GM12878 (cell line): ENCODE results near the gene CNTN6. TPM values are rescaled to one million over a fixed set of nuclear protein-coding genes. Genes with fewer than 3 reads are reported as not detected.

Source experiments
- ATAC-seq: fragments of 200-7000 bp; cut with Tn5 transposase; 3 replicates; pipeline ENCODE4 v1.9.1; 2020; ENCODE audit warnings: mild to moderate bottlenecking, moderate library complexity
- Bru-seq: library from RNA; stranded (reverse); fragments of 400-500 nt; gene quantifications from one replicate; lab custom pipeline; 2021; lab: Mats Ljungman, UMichigan
- BruChase-seq, 2 experiments: library from RNA; stranded (reverse); fragments of 400-500 nt; gene quantifications; one replicate each; lab custom pipeline; 2021; lab: Mats Ljungman, UMichigan
- BruUV-seq: library from RNA; stranded (reverse); fragments of 400-500 nt; replicated peaks from 2 replicates; lab custom pipeline; 2021; lab: Mats Ljungman, UMichigan
- CTCF ChIA-PET: fragments of 300-600 bp; sonication (Branson Sonifier 250); formaldehyde crosslinking; extraction: SDS; loops from one replicate; lab custom pipeline; 2021; ENCODE audit warnings: inconsistent platforms; lab: Yijun Ruan, JAX
- POLR2A ChIA-PET: fragments of 350-600 bp; formaldehyde crosslinking; extraction: SDS; loops from one replicate; lab custom pipeline; 2021; ENCODE audit warnings: inconsistent platforms; lab: Charles Lee
- RAD21 ChIA-PET: fragments of 300-600 bp; sonication (Branson Sonifier 250); formaldehyde crosslinking; loops from one replicate; lab custom pipeline; 2023; ENCODE audit warnings: antibody characterized with exemption; ENCODE audit not compliant: unreplicated experiment; lab: Charles Lee
- SMC1A ChIA-PET: fragments of 300-600 bp; sonication (Branson Sonifier 250); formaldehyde crosslinking; loops from one replicate; lab custom pipeline; 2023; ENCODE audit not compliant: unreplicated experiment, uncharacterized antibody; lab: Charles Lee
- DNase-seq: peaks from one replicate; pipeline ENCODE4 v3.0.0-alpha.2; 2011; ENCODE audit warnings: low read depth, low spot score
- FAIRE-seq: peaks from 3 replicates; lab custom pipeline; 2011; peaks lifted over from hg19 to GRCh38; lab: Jason Lieb, UNC
- H2AFZ ChIP-seq: 2 replicates; pipeline ENCODE4 v1.6.0; 2011; ENCODE audit warnings: low read depth, low read length, control low read depth; ENCODE audit not compliant: control insufficient read depth
- H3K27ac ChIP-seq: 2 replicates; pipeline ENCODE4 v1.5.1; 2011; ENCODE audit warnings: control low read depth; ENCODE audit not compliant: control insufficient read depth, insufficient read depth
- H3K27me3 ChIP-seq, 2 experiments: replicated peaks in 1 of 2; 2 replicates each; pipeline versions ENCODE4 v1.6.0 to v1.6.1; 2011; ENCODE audit warnings: low read length in 1 of 2; ENCODE audit not compliant: control insufficient read depth in 2 of 2, insufficient read depth in 2 of 2
- H3K36me3 ChIP-seq, 2 experiments: 2 replicates each; pipeline ENCODE4 v1.5.1; 2011; ENCODE audit warnings: low read length in 1 of 2; ENCODE audit not compliant: control insufficient read depth in 2 of 2, insufficient read depth in 2 of 2
- H3K4me1 ChIP-seq: 2 replicates; pipeline ENCODE4 v1.6.1; 2011; ENCODE audit warnings: mild to moderate bottlenecking, low read length, moderate library complexity, mixed read lengths; ENCODE audit not compliant: control insufficient read depth, insufficient read depth
- H3K4me2 ChIP-seq: 2 replicates; pipeline ENCODE4 v1.6.0; 2011; ENCODE audit warnings: control low read depth; ENCODE audit not compliant: control insufficient read depth, insufficient read depth
- H3K4me3 ChIP-seq: fragments of 200-600 bp; sonication (generic); 2 replicates; pipeline ENCODE4 v1.5.1; 2016
- H3K79me2 ChIP-seq: 2 replicates; pipeline ENCODE4 v1.6.0; 2011; ENCODE audit warnings: low read length; ENCODE audit not compliant: control insufficient read depth, insufficient read depth
- H3K9ac ChIP-seq: 2 replicates; pipeline ENCODE4 v1.8.0; 2011; ENCODE audit warnings: low read length, control low read depth, mixed read lengths; ENCODE audit not compliant: control insufficient read depth, insufficient read depth
- H3K9me3 ChIP-seq: replicated peaks from 3 replicates; pipeline ENCODE4 v1.5.1; 2011; ENCODE audit warnings: mild to moderate bottlenecking, low read length; ENCODE audit not compliant: control insufficient read depth, insufficient read depth
- H4K20me1 ChIP-seq: 2 replicates; pipeline ENCODE4 v1.6.0; 2011; ENCODE audit not compliant: control insufficient read depth, insufficient read depth
- CEBPB ChIP-seq, 2 experiments: fragments of 150-350 bp in 1 of 2; IDR thresholded peaks; 2 replicates each; pipeline ENCODE4 v1.6.1; 2012 to 2014; ENCODE audit warnings: low read depth in 2 of 2, low read length in 2 of 2, borderline replicate concordance in 1 of 2, inconsistent platforms in 1 of 2
- NKRF ChIP-seq: fragments of 450-650 bp; conservative IDR thresholded peaks from 2 replicates; pipeline ENCODE4 v1.6.1; 2017; ENCODE audit warnings: mild to moderate bottlenecking, moderate library complexity
- TARDBP ChIP-seq: IDR thresholded peaks from 2 replicates; pipeline ENCODE4 v1.6.1; 2016; ENCODE audit warnings: borderline replicate concordance
- YBX1 ChIP-seq: fragments of 450-650 bp; IDR thresholded peaks from 2 replicates; pipeline ENCODE4 v1.6.1; 2016; ENCODE audit warnings: antibody characterized with exemption
- YY1 ChIP-seq: IDR thresholded peaks from 2 replicates; pipeline ENCODE4 v1.6.1; 2011; ENCODE audit warnings: low read depth, mild to moderate bottlenecking, low read length
- ZBTB33 ChIP-seq: fragments of 450-650 bp; IDR thresholded peaks from 2 replicates; pipeline ENCODE4 v1.6.1; 2017; ENCODE audit warnings: mild to moderate bottlenecking
- ZBTB4 ChIP-seq: fragments of 450-650 bp; formaldehyde crosslinking; IDR thresholded peaks from 2 replicates; pipeline ENCODE4 v1.4.0; 2022; ENCODE audit warnings: mild to moderate bottlenecking, moderate library complexity
- ZNF687 ChIP-seq: fragments of 450-650 bp; IDR thresholded peaks from 2 replicates; pipeline ENCODE4 v1.6.1; 2017; ENCODE audit warnings: mild to moderate bottlenecking, moderate library complexity
- WGBS: methylation state at CpG from one replicate; pipeline ENCODE4 v1.1.6; 2016; ENCODE audit warnings: low lambda C conversion rate; ENCODE audit not compliant: insufficient replicate concordance, insufficient coverage; ENCODE audit errors: missing lambda C conversion rate; 5-methylcytosine and 5-hydroxymethylcytosine counted together
- in situ Hi-C: fragments of 300-500 bp; cut with MboI; formaldehyde crosslinking; loops from 9 replicates; pipeline ENCODE4 v1.14.3; 2018; ENCODE audit warnings: mixed read lengths
- intact Hi-C: fragments of 100-400 bp; cut with micrococcal nuclease; formaldehyde crosslinking; loops from one replicate; pipeline ENCODE4 v1.14.2; 2022; ENCODE audit not compliant: unreplicated experiment
- long read RNA-seq, 2 experiments: library from polyadenylated mRNA; unstranded; transcript quantifications; one replicate each; pipeline ENCODE4 v2.0.0, GENCODE V29; 2019 to 2020
- polyA minus RNA-seq, 3 experiments: library from RNA; depleted of rRNA, polyadenylated mRNA; stranded (reverse); fragments of >200 nt; gene quantifications; 2 replicates each; pipeline ENCODE4 v1.2.3, GENCODE V29; 2011
- polyA plus RNA-seq, 11 experiments: library from polyadenylated mRNA; depleted of rRNA in 4 of 11; unstranded in 6 of 11; stranded (reverse) in 5 of 11; fragments of >200 nt; fragmentation: Nextera tagmentation in 4 of 11; fragmentation: Illumina TruSeq in 1 of 11; extraction: Ambion mirVana in 4 of 11; extraction: Trizol in 1 of 11; gene quantifications; 1 replicate in 1 of 11; 2 replicates in 10 of 11; pipeline versions ENCODE4 v1.2.1 to v1.2.3, GENCODE V29; 2011 to 2016; ENCODE audit warnings: inconsistent platforms in 2 of 11, missing spikeins in 2 of 11, low read depth in 1 of 11
- total RNA-seq, 4 experiments: library from RNA; depleted of rRNA in 3 of 4; stranded (reverse); fragments of >200 nt in 3 of 4; fragmentation: Illumina TruSeq in 1 of 4; extraction: Trizol in 1 of 4; gene quantifications; 2 replicates each; pipeline versions ENCODE4 v1.2.1 to v1.2.3, GENCODE V29; 2013 to 2021

The CNTN6 gene
- not detected in 2 replicates for total RNA-seq (2013; cell fraction: nucleolus; rRNA removed)
- total RNA-seq (2014; rRNA removed): not detected in 2 replicates
- not detected in 2 replicates for total RNA-seq (2014; rRNA removed; fragmentation: Illumina TruSeq; extraction: Trizol)
- total RNA-seq (2021): not detected in 2 replicates
- polyA plus RNA-seq (2011; ENCODE audit: low read depth): not detected
- polyA plus RNA-seq (2011; rRNA removed): not detected in 2 replicates
- not detected in 2 replicates for polyA plus RNA-seq (2011; cell fraction: cytosol; rRNA removed)
- polyA plus RNA-seq (2011; cell fraction: nucleus; rRNA removed): not detected in 2 replicates
- not detected in 2 replicates for polyA plus RNA-seq (2012)
- polyA plus RNA-seq (2014; fragmentation: Illumina TruSeq; extraction: Trizol): not detected in 2 replicates
- polyA plus RNA-seq (2014; fragmentation: Nextera tagmentation; extraction: Ambion mirVana): not detected
- not detected in 2 replicates for polyA plus RNA-seq (2014; rRNA removed)
- not detected for polyA plus RNA-seq (2016; fragmentation: Nextera tagmentation; extraction: Ambion mirVana)
- not detected in 2 replicates for polyA minus RNA-seq (2011; rRNA and poly(A)+ RNA removed)
- not detected in 2 replicates for polyA minus RNA-seq (2011; cell fraction: cytosol; rRNA and poly(A)+ RNA removed)
- not detected in 2 replicates for polyA minus RNA-seq (2011; cell fraction: nucleus; rRNA and poly(A)+ RNA removed)
- Bru-seq, nascent RNA: percentile 0 among the genes with signal in this experiment
- BruChase-seq, experiment 1, labeled RNA remaining after a 6-hour chase: percentile 0 among the genes with signal in this experiment
- BruChase-seq, experiment 2, labeled RNA remaining after a 2-hour chase: percentile 0 among the genes with signal in this experiment
- long read RNA-seq, experiment 1: 0 reads
- long read RNA-seq, experiment 2, partial matches to known transcripts: 0 of 4 reads
- long read RNA-seq, experiment 2, other reads (novel, unspliced or antisense): 4 of 4 reads

GRCh38 chr3:1092771-1093170 lies at the start of gene CNTN6:
TSS of gene CNTN6 (plus strand) at chr3:1093024. CDS start at chr3:1148009, 54,985 bp downstream.
- no TSS peak for BruUV-seq
- Histone ChIP-seq H3K9ac (no peak within 1 kb of the TSS), H3K4me3 (no peak within 1 kb of the TSS), H3K27me3 (no peaks in the 10 kb centered on the region), H3K79me2 (no peaks in the 10 kb centered on the region), H3K4me1 (no peaks in the 10 kb centered on the region), H3K27ac (no peak within 1 kb of the TSS), H3K9me3 (no peaks in the 10 kb centered on the region), H2AFZ (no peak within 1 kb of the TSS), H4K20me1 (no peaks in the 10 kb centered on the region), H3K36me3 (no peaks in the 10 kb centered on the region), H3K4me2 (no peak within 1 kb of the TSS)
- DNase-seq (no peak), ATAC-seq (no peak), FAIRE-seq (no peak)
- intact Hi-C loops: no loop called here
- 25% methylated on average over 7 of the region's 7 CpGs for WGBS
- ChIA-PET RAD21 (no interaction called here), SMC1A (interaction anchor here (0.7 kb wide), 1 partner anchor 450 kb away, joined by 3 read pairs; no protein-coding TSS in a partner anchor), POLR2A (no interaction called here), CTCF (no interaction called here)
- in situ Hi-C loops: loop anchor here (25.0 kb wide), 1 partner anchor 1920 kb away; no protein-coding TSS in a partner anchor
- TF ChIP-seq TARDBP (no peak), ZBTB4 (CRISPR knock-in tag) (no peak), ZNF687 (no peak), CEBPB (IDR thresholded peaks at IDR 0.05; ENCODE audit: borderline replicate concordance in 1 of 2, low read depth in 2 of 2, low read length in 2 of 2) (no peak), YBX1 (no peak), ZBTB33 (no peak), YY1 (no peak), NKRF (no peak)
